CD4-positive, alpha-beta T cell (primary cell): Measurements from ENCODE around the gene GANC. TPM values are rescaled to one million over a fixed set of nuclear protein-coding genes. Genes with fewer than 3 reads are reported as not detected.

Source experiments
- ATAC-seq: fragments of 200-7000 bp; cut with Tn5 transposase; one replicate; pipeline ENCODE4 v1.10.0; 2022; ENCODE audit warnings: mild to moderate bottlenecking; ENCODE audit not compliant: poor library complexity
- CTCF ChIA-PET: fragments of 350-600 bp; sonication (Branson Sonifier 250); formaldehyde crosslinking; loops from one replicate; lab custom pipeline; 2021; ENCODE audit warnings: antibody characterized with exemption, inconsistent platforms; lab: Charles Lee
- POLR2A ChIA-PET: fragments of 350-600 bp; sonication (Branson Sonifier 250); formaldehyde crosslinking; loops from one replicate; lab custom pipeline; 2021; ENCODE audit warnings: antibody characterized with exemption, inconsistent platforms; lab: Charles Lee
- DNase-seq, 14 experiments: peaks; one replicate each; pipeline ENCODE4 v3.0.0-alpha.2; 2013 to 2020; ENCODE audit warnings: mixed read lengths in 2 of 14
- H3K27ac ChIP-seq, 2 donors: one replicate each; pipeline versions ENCODE4 v1.5.1 to v1.7.0; 2013; ENCODE audit warnings: low read length in 2 of 2, low read depth in 1 of 2, mild to moderate bottlenecking in 1 of 2
- H3K27me3 ChIP-seq, 2 experiments: 1 replicate in 1 of 2; 2 replicates in 1 of 2; pipeline versions ENCODE4 v1.6.1 to v1.7.0; 2013; ENCODE audit warnings: low read length in 2 of 2, control low read depth in 1 of 2, mild to moderate bottlenecking in 1 of 2, moderate library complexity in 1 of 2; ENCODE audit not compliant: insufficient read depth in 2 of 2, control insufficient read depth in 1 of 2
- H3K36me3 ChIP-seq: one replicate; pipeline ENCODE4 v1.6.1; 2013; ENCODE audit warnings: low read length, control low read depth; ENCODE audit not compliant: insufficient read depth
- H3K4me1 ChIP-seq: one replicate; pipeline ENCODE4 v1.6.1; 2013; ENCODE audit warnings: low read length, control low read depth; ENCODE audit not compliant: insufficient read depth
- H3K4me3 ChIP-seq: one replicate; pipeline ENCODE4 v1.5.1; 2013; ENCODE audit warnings: mild to moderate bottlenecking, low read length, moderate library complexity
- H3K9me3 ChIP-seq, 2 experiments: 1 replicate in 1 of 2; 2 replicates in 1 of 2; pipeline versions ENCODE4 v1.6.1 to v1.7.0; 2013; ENCODE audit warnings: low read length in 2 of 2, mild to moderate bottlenecking in 2 of 2, control low read depth in 1 of 2, moderate library complexity in 1 of 2; ENCODE audit not compliant: control insufficient read depth in 1 of 2, insufficient read depth in 1 of 2
- H3K27ac Mint-ChIP-seq: one replicate; pipeline ENCODE4 v1.8.0; 2020; ENCODE audit warnings: mixed read lengths
- H3K27me3 Mint-ChIP-seq: one replicate; pipeline ENCODE4 v1.8.0; 2021; ENCODE audit warnings: mixed read lengths
- H3K36me3 Mint-ChIP-seq: one replicate; pipeline ENCODE4 v1.8.0; 2021; ENCODE audit warnings: low read depth, mixed read lengths
- H3K4me1 Mint-ChIP-seq: one replicate; pipeline ENCODE4 v1.8.0; 2021; ENCODE audit warnings: low read depth, mixed read lengths
- H3K4me3 Mint-ChIP-seq: one replicate; pipeline ENCODE4 v1.8.0; 2020; ENCODE audit warnings: mild to moderate bottlenecking, mixed read lengths
- H3K9me3 Mint-ChIP-seq: one replicate; pipeline ENCODE4 v1.8.0; 2020; ENCODE audit warnings: mixed read lengths
- CTCF ChIP-seq: fragments of 200-600 bp; IDR thresholded peaks from one replicate; pipeline ENCODE4 v1.8.0; 2022; ENCODE audit warnings: antibody characterized with exemption, mild to moderate bottlenecking
- intact Hi-C, 2 experiments: fragments of 100-400 bp; cut with DNase I in 1 of 2; cut with micrococcal nuclease in 1 of 2; formaldehyde crosslinking; loops; one replicate each; pipeline versions ENCODE4 v1.15.1 to v1.9.0; 2023 to 2025; cut with DNase I, micrococcal nuclease
- total RNA-seq, 174 experiments: library from RNA in 2 of 174; stranded (reverse) in 2 of 174; gene quantifications; one replicate each; pipeline ENCODE4 v1.2.3 and lab custom pipeline; 2021 to 2026

GANC gene
- total RNA-seq, 2 experiments from 2014 or later, result 22.3 to 23.9 TPM

GRCh38 chr15:42319206-42319605 lies 46.2 kb downstream of the GANC start:
- intact Hi-C loops, result no loop called here
- TF ChIP-seq CTCF, result no peak
- Mint-ChIP-seq H3K4me3 (no peak overlapping the region), H3K36me3 (peaks cover 49% of the 10 kb centered on the region), H3K4me1 (no peaks in the 10 kb centered on the region), H3K9me3 (no peaks in the 10 kb centered on the region), H3K27ac (no peak overlapping the region), H3K27me3 (no peaks in the 10 kb centered on the region)
- Histone ChIP-seq H3K27me3 (no peaks in the 10 kb centered on the region), H3K36me3 (peaks cover 11% of the 10 kb centered on the region), H3K4me1 (no peaks in the 10 kb centered on the region), H3K9me3 (no peaks in the 10 kb centered on the region), H3K27ac (no peak overlapping the region), H3K4me3 (no peak overlapping the region)
- DNase-seq (no peak), ATAC-seq (no peak)
- CTCF ChIA-PET, result no interaction called here
- POLR2A ChIA-PET, result no interaction called here

GRCh38 chr15:42324308-42324707 lies 51.3 kb downstream of the GANC start:
- Histone ChIP-seq H3K36me3 (peaks cover 37% of the 10 kb centered on the region), H3K27ac (no peak overlapping the region), H3K9me3 (no peaks in the 10 kb centered on the region), H3K4me1 (no peaks in the 10 kb centered on the region), H3K4me3 (no peak overlapping the region), H3K27me3 (no peaks in the 10 kb centered on the region)
- intact Hi-C loops, result no loop called here
- POLR2A ChIA-PET, result no interaction called here
- DNase-seq (no peak), ATAC-seq (no peak)
- Mint-ChIP-seq H3K4me1 (no peaks in the 10 kb centered on the region), H3K27me3 (no peaks in the 10 kb centered on the region), H3K36me3 (peaks cover 79% of the 10 kb centered on the region), H3K4me3 (no peak overlapping the region), H3K27ac (no peak overlapping the region), H3K9me3 (no peaks in the 10 kb centered on the region)
- TF ChIP-seq CTCF, result no peak
- CTCF ChIA-PET, result no interaction called here

- DNase-seq, result no peak
- no peaks in the 10 kb centered on the region for H3K9me3 ChIP-seq
- Mint-ChIP-seq H3K4me1 (no peaks in the 10 kb centered on the region), H3K4me3 (no peak overlapping the region), H3K27me3 (no peaks in the 10 kb centered on the region), H3K9me3 (no peaks in the 10 kb centered on the region), H3K36me3 (peaks cover 79% of the 10 kb centered on the region), H3K27ac (no peak overlapping the region)
- ChIA-PET CTCF (interaction anchor here (0.6 to 0.7 kb wide), 2 partner anchors 9 to 25 kb away, joined by 3 read pairs; no protein-coding TSS in a partner anchor), POLR2A (interaction anchor here (1.1 kb wide), 1 partner anchor 56 kb away, joined by 4 read pairs; the partner anchor contains the start of genes GANC and TMEM87A)
- no peak overlapping the region for H3K27ac ChIP-seq
- intact Hi-C loops, result no loop called here
- no peaks in the 10 kb centered on the region for H3K27me3 ChIP-seq
- H3K36me3 ChIP-seq, result peaks cover 28% of the 10 kb centered on the region
- no peak overlapping the region for H3K4me3 ChIP-seq
- H3K4me1 ChIP-seq, result no peaks in the 10 kb centered on the region
- no peak for ATAC-seq
- TF ChIP-seq CTCF, result no peak
Measured at GRCh38 chr15:42329161-42329560, 56.2 kb downstream of the GANC start.
